ENCODE results near the gene MYRF. TPM values are rescaled to one million over a fixed set of nuclear protein-coding genes. Genes with fewer than 3 reads are reported as not detected.

MYRF gene
- total RNA-seq, 2 experiments from 2014 or later: 0.68 to 0.70 TPM

GRCh38 chr11:61756147-61756451 lies 3.7 kb downstream of the MYRF start:
- Mint-ChIP-seq H3K27me3 (peaks cover 23% of the 10 kb centered on the region), H3K4me1 (peaks cover 14% of the 10 kb centered on the region), H3K4me3 (no peak overlapping the region), H3K36me3 (no peaks in the 10 kb centered on the region), H3K27ac (peak overlapping the region; percentile 45), H3K9me3 (no peaks in the 10 kb centered on the region)
- no peak for DNase-seq

GRCh38 chr11:61756452-61757212 lies 4.2 kb downstream of the MYRF start:
- DNase-seq: peak; percentile 36
- Mint-ChIP-seq H3K9me3 (no peaks in the 10 kb centered on the region), H3K27ac (peak overlapping the region; percentile 45), H3K4me1 (peaks cover 14% of the 10 kb centered on the region), H3K27me3 (peaks cover 17% of the 10 kb centered on the region), H3K4me3 (no peak overlapping the region), H3K36me3 (no peaks in the 10 kb centered on the region)

GRCh38 chr11:61757213-61757862 lies 4.9 kb downstream of the MYRF start:
- no peak overlapping the region for H3K27ac Mint-ChIP-seq

GRCh38 chr11:61760946-61761345 lies 8.5 kb downstream of the MYRF start:
- no peak for DNase-seq
- no peaks in the 10 kb centered on the region for H3K27me3 Mint-ChIP-seq
- no peaks in the 10 kb centered on the region for H3K36me3 Mint-ChIP-seq
- H3K4me3 Mint-ChIP-seq: no peak overlapping the region
- H3K27ac Mint-ChIP-seq: no peak overlapping the region
- peaks cover 7% of the 10 kb centered on the region for H3K4me1 Mint-ChIP-seq
- no peaks in the 10 kb centered on the region for H3K9me3 Mint-ChIP-seq

More at GRCh38 chr11:61757213-61757862, 4.9 kb downstream of the MYRF start:
- no peak for DNase-seq
- Mint-ChIP-seq H3K4me1 (peaks cover 14% of the 10 kb centered on the region), H3K36me3 (no peaks in the 10 kb centered on the region), H3K27me3 (peaks cover 12% of the 10 kb centered on the region), H3K9me3 (no peaks in the 10 kb centered on the region), H3K4me3 (no peak overlapping the region)

- Mint-ChIP-seq H3K36me3 (no peaks in the 10 kb centered on the region), H3K9me3 (no peaks in the 10 kb centered on the region), H3K4me1 (no peaks in the 10 kb centered on the region), H3K4me3 (no peak overlapping the region), H3K27ac (no peak overlapping the region), H3K27me3 (no peaks in the 10 kb centered on the region)
- no peak for DNase-seq
These were observed 9.2 kb downstream of the MYRF start for GRCh38 chr11:61761440-61762222.

GRCh38 chr11:61762223-61762615 lies 9.8 kb downstream of the MYRF start:
- Mint-ChIP-seq H3K9me3 (no peaks in the 10 kb centered on the region), H3K36me3 (no peaks in the 10 kb centered on the region), H3K27me3 (no peaks in the 10 kb centered on the region), H3K4me1 (no peaks in the 10 kb centered on the region), H3K27ac (no peak overlapping the region), H3K4me3 (no peak overlapping the region)
- DNase-seq: no peak

GRCh38 chr11:61762798-61763197 lies 10.4 kb downstream of the MYRF start:
- Mint-ChIP-seq H3K4me3 (no peak overlapping the region), H3K9me3 (no peaks in the 10 kb centered on the region), H3K27ac (no peak overlapping the region), H3K4me1 (no peaks in the 10 kb centered on the region), H3K27me3 (no peaks in the 10 kb centered on the region), H3K36me3 (no peaks in the 10 kb centered on the region)
- DNase-seq: no peak

- H3K27ac Mint-ChIP-seq: no peak overlapping the region
- H3K27me3 Mint-ChIP-seq: no peaks in the 10 kb centered on the region
- no peaks in the 10 kb centered on the region for H3K36me3 Mint-ChIP-seq
- H3K4me1 Mint-ChIP-seq: no peaks in the 10 kb centered on the region
- no peak for DNase-seq
- H3K9me3 Mint-ChIP-seq: no peaks in the 10 kb centered on the region
- no peak overlapping the region for H3K4me3 Mint-ChIP-seq
These were observed 11.6 kb downstream of the MYRF start for GRCh38 chr11:61763930-61764605.

- no peaks in the 10 kb centered on the region for H3K4me1 Mint-ChIP-seq
- H3K4me3 Mint-ChIP-seq: no peak overlapping the region
- no peaks in the 10 kb centered on the region for H3K9me3 Mint-ChIP-seq
- no peaks in the 10 kb centered on the region for H3K36me3 Mint-ChIP-seq
- no peak for DNase-seq
- no peak overlapping the region for H3K27ac Mint-ChIP-seq
- H3K27me3 Mint-ChIP-seq: no peaks in the 10 kb centered on the region
These were observed 12.3 kb downstream of the MYRF start for GRCh38 chr11:61764606-61765260.

- H3K27me3 Mint-ChIP-seq: no peaks in the 10 kb centered on the region
- no peaks in the 10 kb centered on the region for H3K4me1 Mint-ChIP-seq
- DNase-seq: no peak
- no peaks in the 10 kb centered on the region for H3K36me3 Mint-ChIP-seq
- H3K4me3 Mint-ChIP-seq: no peak overlapping the region
- H3K27ac Mint-ChIP-seq: no peak overlapping the region
- H3K9me3 Mint-ChIP-seq: no peaks in the 10 kb centered on the region
These were observed 13.3 kb downstream of the MYRF start for GRCh38 chr11:61765550-61766253.

GRCh38 chr11:61766353-61766841 lies 14.0 kb downstream of the MYRF start:
- Mint-ChIP-seq H3K9me3 (no peaks in the 10 kb centered on the region), H3K27ac (no peak overlapping the region), H3K4me1 (no peaks in the 10 kb centered on the region), H3K4me3 (no peak overlapping the region), H3K36me3 (no peaks in the 10 kb centered on the region), H3K27me3 (no peaks in the 10 kb centered on the region)
- DNase-seq: no peak

- H3K4me1 Mint-ChIP-seq: no peaks in the 10 kb centered on the region
- no peak overlapping the region for H3K27ac Mint-ChIP-seq
- no peak for DNase-seq
- H3K9me3 Mint-ChIP-seq: no peaks in the 10 kb centered on the region
- H3K36me3 Mint-ChIP-seq: no peaks in the 10 kb centered on the region
- H3K27me3 Mint-ChIP-seq: no peaks in the 10 kb centered on the region
- no peak overlapping the region for H3K4me3 Mint-ChIP-seq
These were observed 16.1 kb downstream of the MYRF start for GRCh38 chr11:61768376-61769076.

- Mint-ChIP-seq H3K4me1 (no peaks in the 10 kb centered on the region), H3K4me3 (no peak overlapping the region), H3K36me3 (no peaks in the 10 kb centered on the region), H3K27me3 (no peaks in the 10 kb centered on the region), H3K27ac (no peak overlapping the region), H3K9me3 (no peaks in the 10 kb centered on the region)
- no peak for DNase-seq
These were observed 16.9 kb downstream of the MYRF start for GRCh38 chr11:61769169-61769920.
